Endothelial cell of hepatic sinusoid (primary cell): Measurements from ENCODE around the gene SIL1.
"Not testable (repeated sequence)": the region's sequence is repeated elsewhere in the genome, so short reads cannot be mapped to it uniquely, and the experiment has no call there.

ENCODE experiments used
- in situ Hi-C: cut with HindIII; loops from 2 replicates; pipeline ENCODE4 v1.10.0; 2017; ENCODE audit warnings: low sequenced_read_pairs

The SIL1 gene

DNA sequence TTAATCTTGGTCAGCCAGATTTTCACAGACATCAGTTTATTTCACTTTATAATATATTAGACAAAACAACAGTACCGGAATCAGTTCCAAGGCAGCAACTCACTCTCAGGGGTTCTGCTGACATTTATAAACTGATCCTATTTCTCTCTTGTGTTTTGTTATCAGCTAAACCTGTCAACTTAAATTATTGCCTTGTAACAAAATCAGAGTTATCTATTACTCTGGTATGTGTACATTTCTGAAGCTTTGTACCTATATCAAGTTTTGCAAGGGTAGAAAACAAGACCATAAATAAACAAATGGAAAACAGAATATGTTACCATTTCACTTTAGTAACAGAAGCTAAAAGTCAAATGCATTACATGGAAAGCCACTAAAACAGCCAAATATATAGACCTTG lies 122.1 kb downstream of the SIL1 start:
- in situ Hi-C loops: no loop called here

DNA sequence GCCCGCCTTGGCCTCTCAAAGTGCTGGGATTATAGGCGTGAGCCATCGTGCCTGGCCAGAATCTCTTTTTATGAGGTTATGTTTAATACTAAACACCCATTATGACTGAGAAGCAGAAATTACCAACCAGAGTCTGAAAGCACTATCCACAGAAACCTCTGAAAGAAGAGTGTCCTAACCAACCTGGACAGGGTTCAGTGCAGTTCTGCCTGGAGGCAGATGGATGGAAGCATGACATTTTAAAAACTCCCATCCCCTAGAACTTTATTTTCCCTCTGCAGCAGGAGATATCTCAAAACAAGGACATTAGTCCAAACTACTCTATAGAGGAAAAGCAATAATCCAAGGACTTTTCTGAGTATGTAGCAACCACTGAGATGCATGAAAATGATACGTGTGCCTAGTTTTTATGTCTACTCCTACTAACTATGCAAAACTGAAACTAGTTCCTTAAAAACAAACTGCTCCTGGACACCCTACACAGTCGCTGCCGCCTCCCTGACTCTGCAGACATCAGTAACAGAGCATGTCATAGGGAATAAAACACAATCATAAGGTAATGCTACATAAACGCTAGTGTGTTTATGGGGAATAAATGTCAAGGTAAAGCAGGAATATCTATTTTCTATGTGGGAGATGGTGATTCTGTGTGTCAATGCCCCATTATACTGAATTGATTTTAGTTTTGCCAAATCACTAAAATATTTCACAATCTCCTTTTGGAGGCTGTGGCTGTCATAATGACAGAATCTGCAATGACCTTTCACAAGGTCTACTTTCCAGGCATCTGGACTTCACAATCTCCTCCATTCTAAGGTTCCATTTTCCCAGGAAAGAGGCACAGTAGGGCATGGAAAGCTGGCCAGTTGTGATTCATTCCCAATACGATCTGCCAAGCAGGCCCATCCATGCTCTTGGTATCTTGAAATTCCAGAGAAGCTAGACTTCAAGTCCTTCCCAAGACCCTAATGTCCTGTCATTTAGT lies 122.8 kb downstream of the SIL1 start:
- in situ Hi-C loops: no loop called here

DNA sequence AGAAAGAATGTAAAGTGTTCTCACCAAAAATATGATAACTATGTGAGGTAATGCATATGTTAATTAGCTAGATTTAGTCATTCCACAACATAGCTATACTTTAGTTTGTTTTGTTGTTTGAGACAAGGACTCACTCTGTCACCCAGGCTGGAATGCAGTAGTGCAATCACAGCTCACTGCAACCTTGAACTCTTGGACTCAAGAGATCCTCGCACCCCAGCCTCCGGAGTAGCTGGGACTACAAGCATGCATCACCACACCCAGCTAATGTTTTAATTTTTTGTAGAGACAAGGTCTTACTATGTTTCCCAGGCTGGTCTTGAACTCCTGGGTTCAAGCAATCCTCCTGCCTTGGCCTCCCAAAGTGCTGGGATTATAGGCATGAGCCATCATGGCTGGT lies 124.2 kb downstream of the SIL1 start:
- in situ Hi-C loops: not testable (repeated sequence)

DNA sequence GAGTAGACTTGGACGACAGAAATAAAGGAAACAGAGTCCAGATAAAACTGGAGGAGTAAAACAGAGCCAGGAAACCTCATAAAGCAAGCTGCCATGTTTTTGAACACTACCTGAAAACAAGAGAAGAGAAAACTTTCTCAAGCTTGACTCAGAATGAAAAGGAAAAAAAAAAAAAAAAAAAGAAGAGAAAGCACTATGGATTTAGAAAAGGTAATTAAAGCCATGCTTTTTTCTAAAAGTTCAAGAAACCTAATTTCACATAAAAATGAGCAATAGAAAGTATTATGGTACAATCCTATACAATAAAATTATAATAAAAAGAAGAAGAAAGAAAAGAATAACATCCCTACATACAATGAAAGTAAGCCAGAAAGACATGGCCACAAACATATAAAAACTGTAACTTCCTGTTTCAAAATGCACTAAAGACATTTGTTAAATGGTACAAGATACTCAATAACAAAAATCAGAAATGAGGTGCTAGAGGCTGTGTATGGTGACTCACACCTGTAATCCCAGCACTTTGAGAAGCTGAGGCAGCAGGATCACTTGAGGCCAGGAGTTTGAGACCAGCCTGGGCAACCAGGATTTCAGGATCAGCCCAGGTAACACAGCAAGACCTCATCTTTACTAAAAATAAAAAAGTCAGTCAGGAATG lies 129.5 kb downstream of the SIL1 start:
- in situ Hi-C loops: no loop called here

DNA sequence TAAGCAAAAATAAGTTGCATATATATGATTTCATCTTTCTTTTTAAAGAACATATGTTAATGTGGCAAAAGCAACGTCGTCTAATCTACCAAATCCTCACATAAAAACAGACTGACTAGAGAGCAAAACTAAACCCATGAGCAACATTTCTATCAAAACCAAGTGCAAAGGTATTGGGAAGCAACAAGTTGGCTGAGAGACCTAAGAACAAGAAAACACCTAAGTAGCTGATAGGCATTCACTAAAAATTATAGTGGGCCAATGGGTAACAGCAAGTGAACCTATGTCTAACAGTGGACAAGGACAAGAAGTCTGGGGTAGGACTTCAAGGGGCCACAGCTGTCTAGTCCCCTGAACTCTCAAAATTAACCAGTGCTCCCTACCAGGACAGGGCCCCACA lies 130.1 kb downstream of the SIL1 start:
- in situ Hi-C loops: no loop called here

DNA sequence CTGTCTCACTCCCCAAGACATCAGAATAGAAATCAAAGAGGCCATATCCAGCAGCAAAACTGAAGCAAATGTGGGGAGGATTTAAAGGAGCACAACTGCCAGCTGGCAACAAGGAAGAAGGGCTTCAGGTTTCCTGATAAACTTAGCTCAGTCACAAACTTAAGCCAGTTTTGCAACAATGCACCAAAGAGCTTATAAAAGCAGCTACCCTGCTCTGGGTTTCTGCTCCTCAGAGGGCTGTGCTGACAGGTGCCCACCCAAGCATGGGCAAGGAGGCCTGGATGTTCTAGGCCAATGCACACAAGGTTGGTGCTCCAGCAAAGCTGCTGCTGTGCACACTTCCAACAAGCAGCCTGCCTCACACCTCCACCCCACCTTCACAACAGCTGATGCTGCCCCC lies 132.9 kb downstream of the SIL1 start:
- in situ Hi-C loops: no loop called here

DNA sequence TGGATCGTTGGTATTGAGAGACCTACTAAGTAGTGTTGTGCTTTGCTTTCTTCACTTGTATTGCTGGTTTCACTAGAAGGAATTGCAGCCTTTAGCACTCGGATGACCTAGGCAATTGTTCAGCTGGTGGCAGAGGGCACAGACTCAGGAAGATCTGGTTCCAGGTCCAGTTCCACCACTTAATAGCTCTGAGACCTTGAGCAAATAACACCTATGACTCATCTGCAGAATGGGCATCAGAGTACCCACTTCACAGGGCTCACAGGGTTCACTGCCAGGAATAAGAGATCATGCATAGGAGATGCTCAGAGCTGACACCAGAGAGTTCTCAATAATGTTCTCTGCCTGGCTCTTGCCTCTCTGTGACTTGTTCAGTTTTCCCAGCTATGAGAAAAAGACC lies 133.6 kb downstream of the SIL1 start:
- in situ Hi-C loops: no loop called here

DNA sequence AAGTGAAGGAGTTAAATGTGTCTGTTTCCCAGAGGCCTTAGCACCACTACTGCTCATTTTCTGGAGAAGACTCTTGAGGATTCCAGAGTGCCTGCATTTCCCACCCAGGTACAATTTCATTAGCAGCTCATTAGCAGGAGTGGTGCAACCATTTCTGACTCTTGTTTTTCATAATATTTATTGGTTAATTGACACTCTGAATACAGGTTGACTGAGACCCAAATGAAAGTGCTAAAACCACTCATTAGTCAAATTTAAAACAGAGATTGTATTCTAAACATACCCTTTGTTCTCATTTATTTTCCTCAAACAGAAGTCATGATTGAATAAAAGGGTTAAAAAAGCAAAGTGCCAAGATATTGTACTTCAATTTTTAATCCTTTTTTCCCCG lies 134.5 kb downstream of the SIL1 start:
- in situ Hi-C loops: no loop called here

DNA sequence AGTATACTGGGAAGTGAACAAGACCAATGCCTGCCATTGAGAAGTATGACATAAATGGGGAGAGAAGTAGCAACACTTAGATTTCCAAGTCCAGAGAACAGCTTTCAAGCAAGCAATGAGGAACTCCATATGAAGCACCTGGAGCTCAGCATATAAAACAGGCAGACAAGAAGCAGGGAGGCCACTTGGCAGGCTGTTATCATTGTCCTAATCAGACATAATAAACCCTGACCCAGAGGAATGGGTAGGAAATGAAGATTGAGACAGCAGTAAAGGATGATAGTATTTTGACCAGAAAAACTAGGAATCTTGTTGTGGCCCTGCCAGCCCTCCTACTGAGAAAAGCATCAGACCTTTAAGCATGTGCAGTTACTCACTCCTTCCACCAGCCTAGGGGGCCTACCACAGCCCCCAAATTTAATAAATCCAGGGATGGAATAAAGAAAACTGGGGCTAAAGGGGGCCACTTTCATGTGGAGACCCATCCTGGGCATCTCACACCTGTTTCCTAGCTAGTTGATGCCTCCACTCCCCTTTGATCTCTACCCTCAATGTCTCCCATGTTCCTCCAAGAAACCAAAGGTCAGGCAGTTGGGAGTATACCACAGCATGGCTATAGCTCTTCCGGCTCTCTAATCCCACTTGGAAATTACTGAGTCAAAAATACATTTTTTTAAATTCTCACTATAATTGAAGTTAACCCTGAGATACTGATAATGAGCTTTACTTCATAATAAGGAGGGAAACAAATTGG lies 135.1 kb downstream of the SIL1 start:
- in situ Hi-C loops: no loop called here

DNA sequence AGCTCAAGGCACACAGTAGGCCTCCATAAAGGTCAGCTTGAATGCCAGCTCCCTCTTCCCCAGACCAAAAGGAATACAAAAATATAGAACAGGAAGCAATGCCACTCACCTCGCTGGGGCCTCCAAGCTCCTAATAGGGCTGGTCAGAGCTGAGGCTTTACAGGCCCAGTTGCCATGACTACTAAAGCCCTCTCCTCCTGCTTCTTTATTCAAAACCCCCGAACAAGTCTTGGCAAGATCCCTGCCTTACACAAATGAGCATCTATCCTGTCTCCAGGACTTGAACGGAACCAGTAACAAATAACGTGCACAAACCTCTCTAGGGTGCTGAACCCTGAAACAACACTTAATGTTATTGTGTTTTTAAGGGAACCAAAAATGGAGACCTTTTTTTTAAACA lies 136.3 kb downstream of the SIL1 start:
- in situ Hi-C loops: no loop called here

DNA sequence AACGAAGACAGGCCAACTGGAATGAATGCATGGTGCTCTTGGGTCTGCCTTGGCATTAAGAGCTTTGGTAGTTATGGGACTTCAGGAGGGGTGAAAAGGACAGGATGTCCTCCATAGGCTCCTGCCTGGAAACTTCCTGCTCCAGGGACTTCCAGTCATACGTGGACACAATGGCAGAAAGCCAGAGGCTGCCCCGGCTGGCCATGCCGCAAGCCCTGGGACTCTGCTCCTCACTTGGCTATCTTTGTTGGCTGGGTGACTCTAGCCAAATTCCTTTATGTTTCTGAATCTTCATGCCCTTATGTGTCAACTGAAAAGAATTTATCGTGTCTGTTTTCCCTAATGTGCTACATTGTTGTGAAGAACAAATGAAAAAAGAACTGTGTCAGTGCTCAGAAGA lies 136.9 kb downstream of the SIL1 start:
- in situ Hi-C loops: no loop called here

DNA sequence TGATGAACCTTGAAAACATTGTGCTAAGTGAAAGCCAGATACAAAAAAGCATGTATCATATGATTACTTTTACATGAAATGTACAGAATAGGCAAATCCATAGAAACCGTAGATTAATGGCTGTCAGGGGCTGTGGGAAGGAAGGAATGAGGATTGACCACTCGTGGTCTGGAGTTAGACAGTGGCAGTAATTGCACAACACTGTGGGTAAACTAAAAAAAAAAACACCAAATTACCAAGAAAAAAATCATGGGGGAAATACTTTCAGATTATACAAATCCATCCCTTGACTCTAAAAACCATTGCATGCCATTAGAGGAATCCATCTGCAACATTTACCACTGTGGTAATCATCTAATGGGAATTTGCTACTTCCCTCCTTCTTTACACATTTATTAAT lies 140.0 kb downstream of the SIL1 start:
- in situ Hi-C loops: no loop called here

DNA sequence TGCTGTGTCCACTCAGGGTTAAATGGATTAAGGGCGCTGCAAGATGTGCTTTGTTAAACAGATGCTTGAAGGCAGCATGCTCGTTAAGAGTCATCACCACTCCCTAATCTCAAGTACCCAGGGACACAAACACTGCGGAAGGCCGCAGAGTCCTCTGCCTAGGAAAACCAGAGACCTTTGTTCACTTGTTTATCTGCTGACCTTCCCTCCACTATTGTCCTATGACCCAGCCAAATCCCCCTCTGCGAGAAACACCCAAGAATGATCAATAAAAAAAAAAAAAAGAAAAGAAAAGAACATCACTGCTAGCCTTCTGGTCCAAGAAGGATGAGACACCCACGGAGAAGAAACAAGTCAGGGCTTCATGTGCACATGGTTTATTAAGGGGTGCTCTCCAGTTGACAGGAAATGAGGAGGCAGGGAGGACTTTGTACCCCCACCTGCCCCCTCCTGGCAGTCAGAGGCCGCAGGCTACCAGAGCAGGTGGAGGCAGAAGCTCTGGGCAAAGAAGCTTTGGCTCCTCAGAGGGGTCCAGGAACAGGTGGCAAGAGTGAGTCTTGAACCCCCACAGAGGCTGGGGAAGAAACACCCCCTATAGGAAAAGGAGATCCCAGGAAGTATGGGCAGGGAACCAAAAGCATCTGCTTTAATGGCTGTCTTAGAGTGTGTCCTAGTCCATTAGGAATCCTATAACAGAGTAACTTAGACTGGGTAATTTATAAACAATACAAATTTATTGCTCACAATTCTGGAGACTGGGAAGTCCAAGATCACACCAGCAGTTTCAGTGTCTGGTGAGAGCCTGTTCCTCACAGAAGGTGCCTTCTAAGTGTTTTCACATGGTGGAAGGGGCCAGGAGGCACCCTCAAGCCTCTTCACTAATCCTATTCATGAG lies 140.9 kb downstream of the SIL1 start:
- in situ Hi-C loops: not testable (repeated sequence)

DNA sequence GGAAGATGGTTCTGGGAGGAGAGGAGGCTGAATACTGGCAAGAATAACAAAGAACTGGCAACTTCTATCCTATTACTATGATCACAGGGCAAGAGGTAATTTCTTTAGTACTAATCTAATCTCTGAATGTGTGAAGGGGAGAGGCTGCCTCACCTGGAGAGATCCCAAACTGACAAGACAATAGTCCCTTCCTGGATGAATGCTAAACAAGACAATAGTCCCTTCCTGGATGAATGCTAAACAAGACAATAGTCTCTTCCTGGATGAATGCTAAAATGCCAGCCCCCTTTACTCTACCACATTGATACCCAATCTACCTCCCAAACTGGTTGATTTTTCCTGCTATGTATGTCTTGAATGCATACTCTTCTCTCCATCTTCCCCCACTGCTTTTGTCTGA lies 145.2 kb downstream of the SIL1 start:
- in situ Hi-C loops: no loop called here

DNA sequence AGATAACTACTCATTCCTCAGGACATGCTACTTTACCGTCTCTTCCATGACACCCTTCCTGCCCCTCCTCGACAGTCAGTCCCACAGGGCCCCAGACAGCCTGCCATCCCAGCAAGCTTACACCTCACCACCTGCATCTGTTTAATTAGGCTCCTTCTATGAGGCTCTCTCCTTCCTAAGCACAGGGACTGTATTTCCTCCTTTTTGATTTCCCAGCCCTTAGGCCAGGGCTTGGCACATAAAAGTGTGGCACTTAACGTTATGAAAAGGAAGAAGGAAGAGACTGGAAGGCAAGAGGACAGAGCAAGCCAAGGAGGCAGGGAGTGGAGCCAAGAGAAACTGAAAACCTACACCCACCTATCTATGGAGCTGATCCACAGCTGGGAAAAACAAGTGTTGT lies 146.8 kb downstream of the SIL1 start:
- in situ Hi-C loops: no loop called here

DNA sequence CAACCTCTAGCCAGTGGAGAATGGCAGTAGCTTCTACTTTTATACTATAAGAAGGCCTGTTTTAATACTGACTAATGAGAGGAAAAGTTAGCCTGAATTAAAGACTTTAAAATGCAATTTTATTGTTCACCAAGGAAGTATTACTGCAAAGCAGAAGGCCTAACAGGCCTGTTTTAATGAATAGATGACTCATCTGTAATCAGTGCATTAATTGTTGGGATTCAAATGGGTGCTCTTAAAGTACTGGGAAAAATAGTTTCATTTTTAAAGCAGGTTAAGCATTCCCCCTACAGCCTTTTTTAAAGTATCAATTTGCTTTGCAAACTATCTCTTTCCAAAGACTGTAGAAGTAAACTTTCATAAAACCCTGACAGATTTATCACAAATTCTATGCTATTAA lies 147.7 kb downstream of the SIL1 start:
- in situ Hi-C loops: no loop called here

DNA sequence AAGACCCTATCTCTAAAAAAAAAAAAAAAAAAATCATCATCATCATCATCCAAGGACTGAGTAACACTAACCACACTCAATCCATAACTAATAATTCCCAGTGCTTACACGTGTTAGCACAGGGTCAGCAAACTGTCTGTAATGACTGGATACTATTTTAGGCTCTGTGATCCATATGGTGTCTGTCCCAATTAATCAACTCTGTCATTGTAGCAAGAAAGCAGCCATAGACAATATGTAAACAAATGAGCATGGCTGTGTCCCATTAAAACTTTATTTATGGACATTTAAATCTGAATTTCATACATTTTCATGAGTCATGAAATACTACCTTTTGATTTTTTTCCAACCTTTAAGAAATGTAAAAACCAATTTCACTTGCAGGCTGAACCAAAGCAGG lies 148.4 kb downstream of the SIL1 start:
- in situ Hi-C loops: no loop called here

DNA sequence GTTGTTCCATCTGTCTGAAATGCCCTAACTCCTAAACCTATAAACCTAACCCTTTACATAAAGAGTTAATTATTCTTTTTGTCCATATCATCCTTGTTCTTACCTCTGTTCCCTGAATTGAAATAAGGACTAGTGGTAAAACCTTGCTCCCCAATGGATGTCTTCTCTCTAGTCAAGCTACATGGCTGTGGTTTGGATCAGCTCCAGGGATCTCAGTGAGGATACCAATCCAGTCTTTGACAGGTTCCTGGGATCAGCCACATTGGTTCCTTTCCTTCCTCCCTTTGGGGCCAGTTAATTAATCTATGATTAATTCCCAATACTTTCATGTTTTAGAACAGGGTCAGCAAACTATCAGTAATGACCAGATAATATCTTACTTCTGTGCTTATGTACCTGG lies 151.6 kb downstream of the SIL1 start:
- in situ Hi-C loops: no loop called here

DNA sequence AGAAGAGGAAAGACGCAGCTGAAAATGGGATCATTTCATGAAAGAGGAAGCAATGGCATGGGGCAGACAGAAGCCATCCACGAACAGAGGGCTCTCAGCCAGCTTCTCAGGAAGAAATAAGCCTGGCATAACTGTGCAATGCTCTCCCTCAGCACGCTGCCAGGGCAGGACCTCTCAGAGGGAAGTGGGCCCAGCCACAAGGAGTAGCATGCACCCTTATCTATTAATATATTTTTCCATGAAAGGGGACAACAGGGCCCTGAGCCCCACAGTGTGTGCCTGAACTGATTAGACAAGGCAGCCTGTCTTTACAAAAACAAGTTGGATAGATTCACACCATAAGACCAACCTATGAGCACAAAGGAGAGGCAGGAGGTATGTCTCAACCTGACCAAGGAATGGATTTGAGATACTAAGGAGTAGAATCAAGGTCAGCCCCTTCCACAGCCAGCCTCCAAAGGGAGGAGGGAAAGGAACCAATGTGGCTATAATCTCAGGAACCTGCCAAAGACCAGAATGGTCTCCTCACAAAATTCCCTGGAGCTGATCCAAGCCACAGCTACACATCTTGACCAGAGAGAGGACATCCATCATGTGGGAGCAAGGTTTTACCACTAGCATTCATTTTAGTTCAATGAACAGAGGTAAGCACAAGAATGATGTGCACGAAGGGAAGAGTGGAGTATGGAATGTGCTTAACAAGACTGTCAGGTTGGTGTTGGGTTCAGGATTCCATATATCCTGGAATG lies 154.8 kb downstream of the SIL1 start:
- in situ Hi-C loops: loop anchor here (5.0 kb wide), 1 partner anchor 91 kb away; no protein-coding TSS in a partner anchor

DNA sequence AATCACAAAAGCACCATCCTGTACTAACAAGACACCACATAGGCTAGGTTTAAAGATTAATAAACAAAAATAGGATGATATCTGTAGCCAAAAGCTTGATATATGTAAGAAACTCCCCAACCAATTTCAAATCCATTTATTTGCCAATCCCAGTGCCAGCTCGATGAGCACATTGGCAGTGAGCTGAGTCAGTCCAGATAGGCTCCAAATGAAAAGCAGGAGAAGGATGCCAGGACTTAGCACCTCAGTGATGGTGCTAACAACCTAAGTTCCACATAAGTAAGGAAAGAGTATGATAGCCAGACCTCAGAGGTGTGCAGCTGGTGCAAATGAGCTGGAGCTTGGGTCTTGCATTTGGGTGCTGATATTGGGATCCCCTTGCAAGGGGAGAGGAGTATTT lies 158.1 kb downstream of the SIL1 start:
- in situ Hi-C loops: loop anchor here (5.0 kb wide), 1 partner anchor 88 kb away; no protein-coding TSS in a partner anchor
